Ovary (tissue), 9 donors: ENCODE results near the gene MBP. TPM values are rescaled to one million over a fixed set of nuclear protein-coding genes. Genes with fewer than 3 reads are reported as not detected.

Experiments
- DNase-seq, 5 donors: peaks; one replicate each; pipeline ENCODE4 v3.0.0-alpha.2; 2019 to 2020
- H3K27ac ChIP-seq, 2 donors: fragments of 200-600 bp; one replicate each; pipeline versions ENCODE4 v1.5.1 to v1.8.0; 2019 to 2022
- H3K27me3 ChIP-seq: fragments of 200-600 bp; one replicate; pipeline ENCODE4 v1.8.0; 2022
- H3K36me3 ChIP-seq: fragments of 200-600 bp; sonication (generic); one replicate; pipeline ENCODE4 v1.5.1; 2019
- H3K4me1 ChIP-seq: one replicate; pipeline ENCODE4 v1.8.1; 2013; ENCODE audit warnings: mild to moderate bottlenecking, moderate library complexity; ENCODE audit not compliant: insufficient read depth
- H3K4me3 ChIP-seq: fragments of 200-600 bp; sonication (generic); one replicate; pipeline ENCODE4 v1.5.1; 2017
- H3K9me3 ChIP-seq, 2 donors: fragments of 200-600 bp in 1 of 2; sonication (generic) in 1 of 2; one replicate each; pipeline versions ENCODE4 v1.5.1 to v1.8.1; 2013 to 2019; ENCODE audit warnings: mild to moderate bottlenecking in 1 of 2, moderate library complexity in 1 of 2
- EP300 ChIP-seq: sonication (generic); formaldehyde crosslinking; IDR thresholded peaks from one replicate; pipeline ENCODE4 v1.6.1; 2017; ENCODE audit warnings: antibody characterized with exemption
- POLR2A ChIP-seq: fragments of 450-650 bp; IDR thresholded peaks from one replicate; pipeline ENCODE4 v1.6.1; 2017; ENCODE audit warnings: antibody characterized with exemption, mild to moderate bottlenecking, moderate library complexity
- WGBS, 3 donors: extraction: QIAGEN DNeasy Blood & Tissue Kit in 1 of 3; methylation state at CpG; one replicate each; pipeline versions ENCODE4 v1.1.5 to v1.1.7; 2013 to 2017; 5-methylcytosine and 5-hydroxymethylcytosine counted together
- intact Hi-C, 4 donors: fragments of 100-400 bp; cut with DNase I; formaldehyde crosslinking; loops; one replicate each; pipeline versions ENCODE4 v1.11.0 to v1.15.1; 2022 to 2023
- polyA plus RNA-seq, 2 donors: library from polyadenylated mRNA; stranded (reverse); fragments of 200-250 nt in 1 of 2; fragments of 350-450 nt in 1 of 2; fragmentation: Illumina TruSeq in 1 of 2; extraction: RNeasy Lipid Tissue Mini Kit (QIAGEN cat#74804) in 1 of 2; gene quantifications; one replicate each; pipeline ENCODE4 v1.2.3, GENCODE V29; 2013 to 2014
- total RNA-seq, 7 donors: library from RNA; depleted of rRNA in 2 of 7; stranded (reverse); fragments of >200 nt in 2 of 7; fragmentation: NEBNext Ultra II Directional in 3 of 7; extraction: Animal tissue kit (Norgen Biotek cat#: 25700) in 3 of 7; gene quantifications; one replicate each; pipeline versions ENCODE4 v1.1.0 to v1.2.4, GENCODE V29; 2016 to 2023
- TF ChIP-seq, protein P1 (sequence below), 3 donors: fragments of 450-650 bp in 2 of 3; fragments of 200-600 bp in 1 of 3; IDR thresholded peaks; one replicate each; pipeline versions ENCODE4 v1.5.1 to v1.8.0; 2016 to 2022; ENCODE audit warnings: antibody characterized with exemption in 3 of 3, mild to moderate bottlenecking in 1 of 3
- donor health status: DM: no; HTN: no; CAD: no; lungs with moderate emphysema.
- donor health status: DM: no; HTN: no; CAD: no.
- donor health status: Bipolar disorder and iron deficiency.
- donor health status: DM: yes; HTN: yes; CAD: no.
- donor health status: DM: no; HTN: no; CAD: no.
- donor health status: DM: yes; HTN: yes; CAD: no.

Gene MBP
- total and polyA plus RNA-seq, 9 donors, result 7.1 to 38.2 (median 23.2) TPM

DNA sequence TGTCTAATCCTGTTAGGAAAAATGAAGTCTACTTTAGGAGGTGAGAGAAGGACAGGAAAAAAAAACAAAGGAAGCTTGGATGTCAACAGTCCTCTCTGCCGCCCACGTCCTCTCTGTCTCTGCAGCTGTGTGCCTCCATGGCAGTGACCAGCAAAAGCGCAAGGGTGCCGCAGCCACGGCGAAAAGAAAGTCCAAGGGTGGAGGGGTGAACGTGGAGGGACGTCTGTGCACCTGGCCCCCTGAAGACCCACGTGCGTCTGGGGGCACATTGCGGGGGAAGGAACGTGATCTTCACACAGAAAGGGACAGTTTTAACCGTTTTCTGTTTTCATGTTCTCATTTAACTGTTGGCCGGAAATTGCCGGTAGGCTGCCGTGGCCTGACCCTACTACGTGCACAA lies 152.7 kb downstream of the MBP start:
- Histone ChIP-seq H3K27ac (no peak overlapping the region), H3K9me3 (no peaks in the 10 kb centered on the region), H3K4me1 (peaks cover 3% of the 10 kb centered on the region), H3K36me3 (no peaks in the 10 kb centered on the region), H3K27me3 (no peaks in the 10 kb centered on the region), H3K4me3 (no peak overlapping the region)
- intact Hi-C loops, result loop anchor here in 3 of 4 donors (5.0 kb wide), 1 partner anchor 178 kb away; no protein-coding TSS in a partner anchor
- peak in 1 of 5 donors; percentile 4 for DNase-seq
- WGBS, 3 donors, result 72 to 85% (median 79%) methylated on average over 17 of the region's 17 CpGs
- TF ChIP-seq POLR2A, result no peak
- TF ChIP-seq, protein P1, sequence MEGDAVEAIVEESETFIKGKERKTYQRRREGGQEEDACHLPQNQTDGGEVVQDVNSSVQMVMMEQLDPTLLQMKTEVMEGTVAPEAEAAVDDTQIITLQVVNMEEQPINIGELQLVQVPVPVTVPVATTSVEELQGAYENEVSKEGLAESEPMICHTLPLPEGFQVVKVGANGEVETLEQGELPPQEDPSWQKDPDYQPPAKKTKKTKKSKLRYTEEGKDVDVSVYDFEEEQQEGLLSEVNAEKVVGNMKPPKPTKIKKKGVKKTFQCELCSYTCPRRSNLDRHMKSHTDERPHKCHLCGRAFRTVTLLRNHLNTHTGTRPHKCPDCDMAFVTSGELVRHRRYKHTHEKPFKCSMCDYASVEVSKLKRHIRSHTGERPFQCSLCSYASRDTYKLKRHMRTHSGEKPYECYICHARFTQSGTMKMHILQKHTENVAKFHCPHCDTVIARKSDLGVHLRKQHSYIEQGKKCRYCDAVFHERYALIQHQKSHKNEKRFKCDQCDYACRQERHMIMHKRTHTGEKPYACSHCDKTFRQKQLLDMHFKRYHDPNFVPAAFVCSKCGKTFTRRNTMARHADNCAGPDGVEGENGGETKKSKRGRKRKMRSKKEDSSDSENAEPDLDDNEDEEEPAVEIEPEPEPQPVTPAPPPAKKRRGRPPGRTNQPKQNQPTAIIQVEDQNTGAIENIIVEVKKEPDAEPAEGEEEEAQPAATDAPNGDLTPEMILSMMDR (IDR thresholded peaks at IDR 0.05), result no peak
- TF ChIP-seq EP300, result no peak

DNA sequence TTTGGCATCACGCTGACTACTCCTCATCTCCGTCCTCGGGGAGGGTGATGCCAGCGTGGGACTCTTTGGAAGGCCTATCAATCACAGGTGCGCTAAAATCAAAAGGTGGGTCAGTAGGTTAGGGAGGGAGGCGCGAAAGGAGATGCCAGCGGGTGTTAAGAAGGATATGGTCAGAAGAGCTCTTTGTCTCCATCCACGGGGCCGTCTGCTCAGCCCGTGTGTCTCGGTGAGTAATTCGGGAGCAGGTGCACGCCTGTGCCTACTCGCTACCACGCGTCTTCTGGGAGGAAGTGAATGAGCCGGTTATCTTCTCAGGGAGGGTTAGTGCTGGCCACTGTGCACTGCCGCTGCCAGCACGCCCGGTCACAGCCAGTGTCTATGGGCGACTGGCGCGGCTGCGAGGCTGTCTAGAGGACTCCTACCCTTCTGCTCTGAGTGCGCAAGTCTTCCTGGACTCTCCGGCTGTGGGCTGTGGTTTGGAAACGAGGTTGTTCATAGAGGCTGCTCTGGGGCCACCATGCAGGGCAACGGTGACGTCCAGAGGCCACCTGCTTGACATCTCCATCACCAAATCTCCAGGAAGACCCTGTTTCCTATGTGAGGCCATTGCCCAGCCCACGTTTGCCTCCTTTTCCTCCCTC lies 153.4 kb downstream of the MBP start:
- WGBS, 3 donors, result 94 to 95% (median 94%) methylated on average over 31 of the region's 31 CpGs
- no peak for TF ChIP-seq EP300
- no peaks in the 10 kb centered on the region for H3K36me3 ChIP-seq
- H3K27ac ChIP-seq, result no peak overlapping the region
- H3K4me1 ChIP-seq, result peaks cover 3% of the 10 kb centered on the region
- DNase-seq, result peak in 1 of 5 donors; percentile 4
- H3K4me3 ChIP-seq, result no peak overlapping the region
- intact Hi-C loops, result no loop called here
- H3K27me3 ChIP-seq, result no peaks in the 10 kb centered on the region
- H3K9me3 ChIP-seq, result no peaks in the 10 kb centered on the region

DNA sequence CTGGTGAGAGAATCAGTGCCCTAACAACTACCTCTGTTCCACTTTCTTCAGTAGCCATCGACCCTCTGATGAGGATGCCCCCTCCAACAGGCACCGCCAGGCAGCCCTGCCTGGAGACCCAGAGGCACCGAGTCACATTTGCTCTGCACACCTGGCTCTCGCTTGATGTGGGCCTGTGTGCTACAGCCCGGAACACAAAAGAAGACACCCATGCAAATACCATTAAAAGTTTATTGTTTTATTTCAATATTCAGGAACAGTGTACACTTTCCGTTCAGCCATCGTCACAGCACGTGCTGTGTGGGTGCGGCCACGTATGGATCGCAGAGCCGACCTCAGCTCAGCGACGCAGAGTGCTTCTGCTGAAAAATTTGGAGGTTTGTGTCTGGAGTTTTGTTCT lies 154.0 kb downstream of the MBP start:
- intact Hi-C loops, result no loop called here
- TF ChIP-seq EP300, result no peak
- TF ChIP-seq POLR2A, result no peak
- TF ChIP-seq, protein P1 (IDR thresholded peaks at IDR 0.05), result no peak

DNA sequence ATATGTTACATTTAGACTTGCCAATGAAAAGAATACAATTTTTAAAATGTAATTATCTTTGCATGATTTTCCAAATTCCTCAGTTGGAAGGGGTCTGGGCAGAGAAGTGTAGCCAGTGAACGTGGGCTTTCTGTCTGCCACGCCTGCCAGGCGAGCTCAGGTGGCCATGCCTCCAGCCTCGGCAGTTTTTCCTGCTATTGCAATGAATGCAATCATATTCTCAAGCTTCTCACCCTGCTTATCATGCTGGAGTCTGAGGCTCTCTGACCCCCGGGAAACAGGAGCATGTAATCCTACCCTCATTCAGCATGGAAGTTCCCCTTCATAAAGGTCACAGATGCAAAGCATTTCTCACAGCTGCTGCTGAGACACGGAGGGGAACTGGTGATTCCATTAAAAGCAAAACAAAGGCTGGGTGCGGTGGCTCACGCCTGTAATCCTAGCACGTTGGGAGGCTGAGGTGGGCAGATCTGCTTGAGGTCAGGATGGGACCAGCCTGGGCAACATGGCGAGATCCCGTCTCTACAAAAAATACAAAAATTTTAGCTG lies 154.8 kb downstream of the MBP start:
- H3K9me3 ChIP-seq, result no peaks in the 10 kb centered on the region
- H3K4me3 ChIP-seq, result no peak overlapping the region
- no peak overlapping the region for H3K27ac ChIP-seq
- H3K36me3 ChIP-seq, result no peaks in the 10 kb centered on the region
- intact Hi-C loops, result no loop called here
- no peak for DNase-seq
- no peaks in the 10 kb centered on the region for H3K27me3 ChIP-seq
- TF ChIP-seq POLR2A, result no peak
- TF ChIP-seq EP300, result no peak
- TF ChIP-seq, protein P1 (IDR thresholded peaks at IDR 0.05), result no peak
- peaks cover 3% of the 10 kb centered on the region for H3K4me1 ChIP-seq
- 35 to 51% (median 38%) methylated on average over 11 of the region's 11 CpGs for WGBS, 3 donors

More for the DNA sequence above, 154.0 kb downstream of the MBP start:
- H3K4me3 ChIP-seq, result no peak overlapping the region
- H3K36me3 ChIP-seq, result no peaks in the 10 kb centered on the region
- H3K27ac ChIP-seq, result no peak overlapping the region
- H3K4me1 ChIP-seq, result peaks cover 3% of the 10 kb centered on the region
- no peaks in the 10 kb centered on the region for H3K27me3 ChIP-seq
- WGBS, 3 donors, result 91 to 95% (median 93%) methylated on average over 14 of the region's 14 CpGs
- peak in 1 of 5 donors; percentile 3 for DNase-seq
- H3K9me3 ChIP-seq, result no peaks in the 10 kb centered on the region

DNA sequence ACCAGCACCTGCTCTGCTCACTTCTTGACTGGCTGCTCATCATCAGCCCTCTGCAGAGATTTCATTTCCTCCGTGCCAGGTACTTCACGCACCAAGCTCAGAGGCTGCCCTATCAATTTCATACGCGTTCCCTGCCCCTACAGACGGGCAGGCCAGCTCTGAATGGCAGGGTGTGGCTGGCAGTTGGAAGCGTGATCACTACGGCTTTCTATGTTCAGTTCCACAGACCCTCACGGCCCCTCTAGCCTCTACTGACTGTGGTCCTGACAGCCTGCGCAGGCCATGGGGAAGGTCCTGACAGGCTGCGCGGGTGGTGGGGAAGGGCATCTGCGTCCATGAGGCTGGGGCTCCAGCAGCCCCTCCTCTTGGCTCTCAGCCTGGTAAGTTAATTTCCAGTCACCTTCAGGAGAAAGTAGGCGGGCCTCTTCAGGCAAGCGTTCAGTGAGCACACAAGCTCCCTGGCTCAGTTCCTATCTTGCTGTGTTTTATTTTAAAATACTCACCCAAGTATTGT lies 155.4 kb downstream of the MBP start:
- TF ChIP-seq POLR2A (no peak), EP300 (no peak)
- TF ChIP-seq, protein P1 (IDR thresholded peaks at IDR 0.05), result no peak
- DNase-seq, result peak in 2 of 5 donors; percentile 9 to 47
- H3K36me3 ChIP-seq, result no peaks in the 10 kb centered on the region
- peaks cover 3% of the 10 kb centered on the region for H3K4me1 ChIP-seq
- no peaks in the 10 kb centered on the region for H3K9me3 ChIP-seq
- intact Hi-C loops, result no loop called here
- no peaks in the 10 kb centered on the region for H3K27me3 ChIP-seq
- H3K27ac ChIP-seq, result no peak overlapping the region
- 33 to 45% (median 40%) methylated on average over 11 to 14 of the region's 14 CpGs for WGBS, 3 donors
- H3K4me3 ChIP-seq, result no peak overlapping the region
